Lower leg skin (tissue), 3 donors: ENCODE results near the gene WFDC8.

Experiments
- CTCF ChIP-seq, 3 donors: fragments of 450-650 bp; IDR thresholded peaks; one replicate each; pipeline ENCODE4 v1.5.1; 2016; ENCODE audit warnings: antibody characterized with exemption in 3 of 3, mild to moderate bottlenecking in 3 of 3, moderate library complexity in 2 of 3
- POLR2A ChIP-seq, 2 donors: fragments of 450-650 bp; IDR thresholded peaks; one replicate each; pipeline ENCODE4 v1.6.1; 2016 to 2017; ENCODE audit warnings: antibody characterized with exemption in 2 of 2, mild to moderate bottlenecking in 1 of 2, moderate library complexity in 1 of 2

- TF ChIP-seq POLR2A (IDR thresholded peaks at IDR 0.05) (no peak), CTCF (IDR thresholded peaks at IDR 0.05) (no peak)
These were observed at the start of gene WFDC8 for GRCh38 chr20:45579184-45579583.
